GM12864 (cell line): ENCODE data around the gene ELL2.
"Not testable (repeated sequence)": the region's sequence is repeated elsewhere in the genome, so short reads cannot be mapped to it uniquely, and the experiment has no call there.

Source experiments
- DNase-seq: peaks from one replicate; pipeline ENCODE4 v3.0.0-alpha.2; 2011; ENCODE audit warnings: low read depth
- H3K4me3 ChIP-seq: 2 replicates; pipeline ENCODE4 v1.5.1; 2011; ENCODE audit warnings: mild to moderate bottlenecking, low read depth, low read length, control low read depth
- CTCF ChIP-seq: IDR thresholded peaks from 2 replicates; pipeline ENCODE4 v1.5.1; 2011; ENCODE audit warnings: low read depth, mild to moderate bottlenecking, moderate library complexity, low read length, control low read depth, inconsistent platforms; ENCODE audit errors: missing control alignments

Gene ELL2

GRCh38 chr5:95932941-95933340, 28.7 kb downstream of the ELL2 start:
- TF ChIP-seq CTCF, result no peak
- H3K4me3 ChIP-seq, result no peak overlapping the region
- DNase-seq, result no peak

- no peak for TF ChIP-seq CTCF
- DNase-seq, result no peak
- H3K4me3 ChIP-seq, result no peak overlapping the region
These were observed 30.4 kb downstream of the ELL2 start for GRCh38 chr5:95931079-95931833.

- no peak for TF ChIP-seq CTCF
- no peak for DNase-seq
- no peak overlapping the region for H3K4me3 ChIP-seq
These were observed 31.3 kb downstream of the ELL2 start for GRCh38 chr5:95930141-95930930.

GRCh38 chr5:95928724-95929253, 32.9 kb downstream of the ELL2 start:
- no peak for DNase-seq
- TF ChIP-seq CTCF, result no peak
- H3K4me3 ChIP-seq, result no peak overlapping the region; the same call in 1 of the 2 replicates

- TF ChIP-seq CTCF, result no peak
- peak; percentile 77 for DNase-seq
- H3K4me3 ChIP-seq, result no peak overlapping the region; the same call in 1 of the 2 replicates
These were observed 33.5 kb downstream of the ELL2 start for GRCh38 chr5:95927927-95928723.

GRCh38 chr5:95927300-95927699, 34.4 kb downstream of the ELL2 start:
- DNase-seq, H3K4me3 ChIP-seq: not testable (repeated sequence)

- DNase-seq, result peak; percentile 88
- no peak for TF ChIP-seq CTCF
- H3K4me3 ChIP-seq, result no peak overlapping the region
These were observed 35.7 kb downstream of the ELL2 start for GRCh38 chr5:95925939-95926338.
